Chondrocyte (in vitro differentiated cells): ENCODE measurements around the gene RNF168. TPM values are rescaled to one million over a fixed set of nuclear protein-coding genes. Genes with fewer than 3 reads are reported as not detected.

ENCODE experiments used
- DNase-seq: peaks from one replicate; pipeline ENCODE4 v3.0.0; 2021; ENCODE audit warnings: mixed read lengths, low spot score
- H3K27ac Mint-ChIP-seq: one replicate; pipeline ENCODE4 v1.8.0; 2021; ENCODE audit warnings: mild to moderate bottlenecking, moderate library complexity, mixed read lengths; ENCODE audit not compliant: unreplicated experiment
- H3K27me3 Mint-ChIP-seq: 2 replicates; pipeline ENCODE4 v1.8.0; 2021; ENCODE audit warnings: low read depth, mixed read lengths
- H3K36me3 Mint-ChIP-seq: 2 replicates; pipeline ENCODE4 v1.8.0; 2021; ENCODE audit warnings: low read depth, mixed read lengths
- H3K4me1 Mint-ChIP-seq: 2 replicates; pipeline ENCODE4 v1.8.0; 2021; ENCODE audit warnings: low read depth, mild to moderate bottlenecking, mixed read lengths
- H3K4me3 Mint-ChIP-seq: one replicate; pipeline ENCODE4 v1.8.0; 2021; ENCODE audit warnings: mild to moderate bottlenecking, moderate library complexity, mixed read lengths; ENCODE audit not compliant: unreplicated experiment
- H3K9me3 Mint-ChIP-seq: 2 replicates; pipeline ENCODE4 v1.8.0; 2021; ENCODE audit warnings: low read depth, mixed read lengths
- CTCF ChIP-seq: fragments of 200-600 bp; sonication (generic); IDR thresholded peaks from 2 replicates; pipeline ENCODE4 v1.5.0; 2021; ENCODE audit warnings: antibody characterized with exemption, mild to moderate bottlenecking, moderate library complexity
- total RNA-seq: library from RNA; stranded (reverse); gene quantifications from 3 replicates; pipeline ENCODE4 v1.2.1, GENCODE V29; 2021

Gene RNF168
- total RNA-seq, 1 donor from 2014 or later, result 19.5 TPM

- TF ChIP-seq CTCF, result peak; percentile 86
- Mint-ChIP-seq H3K9me3 (peaks cover 14% of the 10 kb centered on the region), H3K36me3 (no peaks in the 10 kb centered on the region), H3K4me1 (no peaks in the 10 kb centered on the region), H3K27ac (no peak overlapping the region), H3K4me3 (no peak overlapping the region), H3K27me3 (no peaks in the 10 kb centered on the region)
- DNase-seq, result no peak
Measured at GRCh38 chr3:196518966-196519717, 15.6 kb upstream of the RNF168 start.

- no peak overlapping the region for H3K27ac Mint-ChIP-seq
- H3K36me3 Mint-ChIP-seq, result no peaks in the 10 kb centered on the region
- no peak for DNase-seq
- H3K4me1 Mint-ChIP-seq, result no peaks in the 10 kb centered on the region
- no peaks in the 10 kb centered on the region for H3K27me3 Mint-ChIP-seq
- no peak overlapping the region for H3K4me3 Mint-ChIP-seq
- H3K9me3 Mint-ChIP-seq, result peaks cover 14% of the 10 kb centered on the region
- TF ChIP-seq CTCF, result no peak
Measured at GRCh38 chr3:196517919-196518318, 14.4 kb upstream of the RNF168 start.

GRCh38 chr3:196517162-196517800, 13.7 kb upstream of the RNF168 start:
- Mint-ChIP-seq H3K9me3 (peaks cover 14% of the 10 kb centered on the region), H3K27me3 (no peaks in the 10 kb centered on the region), H3K4me3 (no peak overlapping the region), H3K27ac (no peak overlapping the region), H3K4me1 (no peaks in the 10 kb centered on the region), H3K36me3 (no peaks in the 10 kb centered on the region)
- TF ChIP-seq CTCF, result no peak
- DNase-seq, result no peak

- Mint-ChIP-seq H3K36me3 (no peaks in the 10 kb centered on the region), H3K4me3 (no peak within 1 kb of the TSS), H3K27ac (no peak within 1 kb of the TSS), H3K9me3 (peaks cover 9% of the 10 kb centered on the region), H3K4me1 (no peaks in the 10 kb centered on the region), H3K27me3 (peaks cover 4% of the 10 kb centered on the region)
- no peak for DNase-seq
- TF ChIP-seq CTCF, result no peak
Measured at GRCh38 chr3:196514913-196515621, 11.5 kb upstream of the RNF168 start, which contains the start of gene SMCO1. TSS of gene SMCO1 (minus strand) at chr3:196515346. CDS start at chr3:196515209, 137 bp downstream.

GRCh38 chr3:196514350-196514716, 10.8 kb upstream of the RNF168 start:
- peaks cover 4% of the 10 kb centered on the region for H3K27me3 Mint-ChIP-seq
- H3K4me1 Mint-ChIP-seq, result no peaks in the 10 kb centered on the region
- peaks cover 1% of the 10 kb centered on the region for H3K9me3 Mint-ChIP-seq
- TF ChIP-seq CTCF, result no peak
- H3K4me3 Mint-ChIP-seq, result no peak overlapping the region
- no peak overlapping the region for H3K27ac Mint-ChIP-seq
- H3K36me3 Mint-ChIP-seq, result no peaks in the 10 kb centered on the region
- no peak for DNase-seq
